ENCODE measurements around the gene KPNA6. TPM values are rescaled to one million over a fixed set of nuclear protein-coding genes. Genes with fewer than 3 reads are reported as not detected.
"Not testable (repeated sequence)": the region's sequence is repeated elsewhere in the genome, so short reads cannot be mapped to it uniquely, and the experiment has no call there.

Gene KPNA6
- total and polyA plus RNA-seq, 2 of the 13 experiments (the other 11 are each of a cell fraction or from before 2014, with no cell fraction given): 22.0 to 47.5 TPM

DNA sequence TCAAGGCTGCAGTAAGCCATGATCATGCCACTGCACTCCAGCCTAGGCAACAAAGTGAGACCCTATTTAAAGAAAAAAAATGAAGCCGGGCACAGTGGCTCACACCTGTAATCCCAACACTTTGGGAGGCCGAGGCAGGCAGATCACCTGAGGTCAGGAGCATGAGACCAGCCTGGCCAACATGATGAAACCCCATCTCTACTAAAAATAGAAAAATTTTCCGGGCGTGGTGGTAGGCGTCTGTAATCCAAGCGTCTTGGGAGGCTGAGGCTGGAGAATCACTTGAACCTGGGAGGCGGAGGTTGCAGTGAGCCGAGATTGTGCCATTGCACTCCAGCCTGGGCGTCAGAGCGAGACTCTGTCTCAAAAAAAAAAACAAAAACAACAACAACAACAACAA is 57.8 kb downstream of the KPNA6 start:
- BruUV-seq (replicated peaks); H4K20me1 ChIP-seq (ENCODE audit: insufficient read depth, low read length); H2AFZ ChIP-seq (ENCODE audit: low read length); POLR2A ChIA-PET; FAIRE-seq; ATAC-seq; CTCF ChIA-PET (ENCODE audit: low intra/inter-chr PET ratio, low total read pairs); DNase-seq (ENCODE audit: low spot score); in situ Hi-C loops (cut with HindIII; ENCODE audit: extremely low pct_ligation_motif_present, low pct_unique_long_range_greater_than_20kb); H3K9me3 ChIP-seq (ENCODE audit: low read length); H3K4me1 ChIP-seq (ENCODE audit: insufficient read depth, low read length); H3K9ac ChIP-seq (ENCODE audit: insufficient read depth, low read depth, low read length); H3K27me3 ChIP-seq (ENCODE audit: control insufficient read depth in 1 of 2, insufficient read depth in 2 of 2, low read length in 2 of 2); H3K79me2 ChIP-seq (ENCODE audit: insufficient read depth, low read length); intact Hi-C loops (cut with micrococcal nuclease; ENCODE audit: unreplicated experiment); H3K27ac ChIP-seq (ENCODE audit: extremely low read length, insufficient read depth, low read length); H3K4me2 ChIP-seq (ENCODE audit: low read depth, low read length); H3K4me3 ChIP-seq (replicated peaks in 1 of 3; ENCODE audit: insufficient read depth in 1 of 3, low read depth in 2 of 3, low read length in 3 of 3): not testable (repeated sequence)
- WGBS (ENCODE audit: low lambda C conversion rate): over 99% methylated on average over 10 of the region's 10 CpGs
- peaks cover 27 to 71% of the 10 kb centered on the region in 2 experiments for H3K36me3 ChIP-seq (replicated peaks in 1 of 2; ENCODE audit: control insufficient read depth in 1 of 2, insufficient read depth in 2 of 2, low read length in 2 of 2)

GRCh38 chr1:32170991-32171390 is 63.1 kb downstream of the KPNA6 start:
- intact Hi-C loops (cut with micrococcal nuclease; ENCODE audit: unreplicated experiment): no loop called here
- Histone ChIP-seq H3K9ac (ENCODE audit: insufficient read depth, low read depth, low read length) (no peak overlapping the region), H4K20me1 (ENCODE audit: insufficient read depth, low read length) (no peaks in the 10 kb centered on the region), H3K4me1 (ENCODE audit: insufficient read depth, low read length) (no peaks in the 10 kb centered on the region), H2AFZ (ENCODE audit: low read length) (no peak overlapping the region), H3K4me3 (replicated peaks in 1 of 3; ENCODE audit: insufficient read depth in 1 of 3, low read depth in 2 of 3, low read length in 3 of 3) (no peak overlapping the region), H3K4me2 (ENCODE audit: low read depth, low read length) (no peak overlapping the region), H3K79me2 (ENCODE audit: insufficient read depth, low read length) (no peaks in the 10 kb centered on the region), H3K9me3 (ENCODE audit: low read length) (no peaks in the 10 kb centered on the region), H3K27me3 (ENCODE audit: control insufficient read depth in 1 of 2, insufficient read depth in 2 of 2, low read length in 2 of 2) (no peaks in the 10 kb centered on the region), H3K36me3 (replicated peaks in 1 of 2; ENCODE audit: control insufficient read depth in 1 of 2, insufficient read depth in 2 of 2, low read length in 2 of 2) (peaks cover 27 to 61% of the 10 kb centered on the region in 2 experiments), H3K27ac (ENCODE audit: extremely low read length, insufficient read depth, low read length) (no peak overlapping the region)
- 94% methylated on average over 4 of the region's 4 CpGs for WGBS (ENCODE audit: low lambda C conversion rate)
- FAIRE-seq (no peak), ATAC-seq (no peak), DNase-seq (ENCODE audit: low spot score) (no peak)
- TF ChIP-seq LBX2 (CRISPR knock-in tag; IDR thresholded peaks at IDR 0.05; ENCODE audit: borderline replicate concordance) (no peak), MAFF (IDR thresholded peaks at IDR 0.05; ENCODE audit: low read depth, low read length) (no peak), IKZF4 (CRISPR knock-in tag; IDR thresholded peaks at IDR 0.05; ENCODE audit: borderline replicate concordance, low read depth, not compliant biosample characterization) (no peak), ZFY (CRISPR knock-in tag; IDR thresholded peaks at IDR 0.05) (no peak), SNAI1 (CRISPR knock-in tag; IDR thresholded peaks at IDR 0.05; ENCODE audit: borderline replicate concordance) (no peak), ZEB1 (IDR thresholded peaks at IDR 0.05; ENCODE audit: insufficient replicate concordance, low read depth) (no peak), ZNF556 (CRISPR knock-in tag; IDR thresholded peaks at IDR 0.05; ENCODE audit: borderline replicate concordance) (no peak), GTF2F1 (IDR thresholded peaks at IDR 0.05; ENCODE audit: low read length) (no peak)
- no TSS peak for BruUV-seq (replicated peaks)
- ChIA-PET CTCF (ENCODE audit: low intra/inter-chr PET ratio, low total read pairs) (no interaction called here), POLR2A (no interaction called here)
- in situ Hi-C loops (cut with HindIII; ENCODE audit: extremely low pct_ligation_motif_present, low pct_unique_long_range_greater_than_20kb): no loop called here
